Heart left ventricle (tissue), 16 donors: ENCODE results near the gene PLA2G2D. TPM values are rescaled to one million over a fixed set of nuclear protein-coding genes. Genes with fewer than 3 reads are reported as not detected.

ENCODE experiments used
- ATAC-seq, 4 donors: fragments of 200-7000 bp; cut with Tn5 transposase; one replicate each; pipeline ENCODE4 v1.9.1; 2020 to 2022; ENCODE audit warnings: moderate library complexity in 4 of 4, mild to moderate bottlenecking in 3 of 4, moderate number of reproducible peaks in 1 of 4
- DNase-seq, 5 donors: peaks; one replicate each; pipeline ENCODE4 v3.0.0-alpha.2; 2020
- H3K27ac ChIP-seq, 12 donors: fragments of 200-600 bp; sonication (generic) in 4 of 12; one replicate each; pipeline versions ENCODE4 v1.5.0 to v1.8.0; 2016 to 2022; ENCODE audit warnings: mild to moderate bottlenecking in 2 of 12
- H3K27me3 ChIP-seq, 9 donors: fragments of 200-600 bp; sonication (generic) in 2 of 9; one replicate each; pipeline versions ENCODE4 v1.5.1 to v1.8.0; 2016 to 2022; ENCODE audit warnings: mild to moderate bottlenecking in 3 of 9
- H3K36me3 ChIP-seq, 9 donors: fragments of 200-600 bp; sonication (generic) in 2 of 9; one replicate each; pipeline versions ENCODE4 v1.5.0 to v1.8.0; 2018 to 2022; ENCODE audit warnings: mild to moderate bottlenecking in 2 of 9
- H3K4me1 ChIP-seq, 12 donors: fragments of 200-600 bp; sonication (generic) in 4 of 12; one replicate each; pipeline versions ENCODE4 v1.5.0 to v1.8.0; 2016 to 2022; ENCODE audit warnings: mild to moderate bottlenecking in 3 of 12
- H3K4me3 ChIP-seq, 12 donors: fragments of 200-600 bp; sonication (generic) in 4 of 12; one replicate each; pipeline versions ENCODE4 v1.5.0 to v1.8.0; 2017 to 2022; ENCODE audit warnings: mild to moderate bottlenecking in 9 of 12, moderate library complexity in 4 of 12
- H3K9me3 ChIP-seq, 12 donors: fragments of 200-600 bp; sonication (generic) in 4 of 12; one replicate each; pipeline versions ENCODE4 v1.5.0 to v1.8.0; 2016 to 2022; ENCODE audit warnings: mild to moderate bottlenecking in 1 of 12
- POLR2A ChIP-seq, 2 donors: fragments of 450-650 bp; IDR thresholded peaks; one replicate each; pipeline ENCODE4 v1.6.1; 2017; ENCODE audit warnings: antibody characterized with exemption in 2 of 2, mild to moderate bottlenecking in 2 of 2, moderate library complexity in 2 of 2
- WGBS, 4 donors: extraction: QIAGEN DNeasy Blood & Tissue Kit in 2 of 4; methylation state at CpG; one replicate each; pipeline versions ENCODE4 v1.1.5 to v1.1.7; 2013 to 2018; 5-methylcytosine and 5-hydroxymethylcytosine counted together
- intact Hi-C, 10 donors: fragments of 100-400 bp; cut with DNase I; formaldehyde crosslinking; loops; one replicate each; pipeline versions ENCODE4 v1.11.1 to v1.14.2; 2022
- polyA plus RNA-seq, 2 donors: library from polyadenylated mRNA; stranded (reverse); fragments of 200-250 nt; gene quantifications; one replicate each; pipeline ENCODE4 v1.2.3, GENCODE V29; 2013
- total RNA-seq, 9 donors: library from RNA; depleted of rRNA in 2 of 9; stranded (reverse); fragments of >200 nt in 2 of 9; fragmentation: NEBNext Ultra II Directional in 3 of 9; extraction: Animal tissue kit (Norgen Biotek cat#: 25700) in 3 of 9; gene quantifications; one replicate each; pipeline versions ENCODE4 v1.1.0 to v1.2.4, GENCODE V29; 2016 to 2023
- TF ChIP-seq, protein P1 (sequence below), 12 donors: fragments of 200-600 bp; sonication (generic) in 4 of 12; IDR thresholded peaks; one replicate each; pipeline versions ENCODE4 v1.5.0 to v1.8.0; 2018 to 2022; ENCODE audit warnings: antibody characterized with exemption in 12 of 12, mild to moderate bottlenecking in 5 of 12
- donor health status: ischemic (EF 13 %, LVEDD 7.1; RV severe dilation, severe dysfunction).
- donor health status: healthy with polysubstance abuse.
- donor health status: DM: no; HTN: yes; CAD: no.
- donor health status: DM: no; HTN: no; CAD: no.
- donor health status: ischemic (EF 25% LVEDD 6.9; RV normal size, moderate dysfunction).
- donor health status: ischemic (EF 25% LVEDD 5.7; RV mildly dilated, moderate dysfunction).
- donor health status: healthy.
- donor health status: DM: yes; HTN: yes; CAD: no.
- donor health status: ischemic (EF 35%, LVEDD 5.7; RV mildly dilated, moderate dysfunction).
- donor health status: nonischemic (EF 11% LVEDD 7.7; RV severe dilation, severe dysfunction).
- donor health status: DM: yes; HTN: yes; CAD: no.
- donor health status: PGD.
- donor health status: ischemic (EF 29% LVEDD 5.4; RV normal size, mild dysfunction).
- donor health status: nonischemic (EF 23%, LVEDD 6.1; RV moderate dilation, normal function).

PLA2G2D gene
- total and polyA plus RNA-seq, 11 donors, result 0.85 to 5.4 TPM; not detected in 9

- no peaks in the 10 kb centered on the region for H3K27me3 ChIP-seq
- no peaks in the 10 kb centered on the region for H3K9me3 ChIP-seq
- H3K4me1 ChIP-seq, result peaks cover 0 to 50% (median 22%) of the 10 kb centered on the region in 12 donors
- intact Hi-C loops, result loop anchor here in 2 of 10 donors (5.0 to 10.0 kb wide), 2 partner anchors 102 to 105 kb away; partner anchors contain the start of gene PLA2G2A (in 2 of the 2)
- WGBS, 4 donors, result 55 to 80% (median 63%) methylated on average over 8 of the region's 8 CpGs
- no peak for ATAC-seq
- peaks cover 0 to 28% (median 0%) of the 10 kb centered on the region in 9 donors for H3K36me3 ChIP-seq
- no peak for TF ChIP-seq POLR2A (IDR thresholded peaks at IDR 0.05)
- TF ChIP-seq, protein P1, sequence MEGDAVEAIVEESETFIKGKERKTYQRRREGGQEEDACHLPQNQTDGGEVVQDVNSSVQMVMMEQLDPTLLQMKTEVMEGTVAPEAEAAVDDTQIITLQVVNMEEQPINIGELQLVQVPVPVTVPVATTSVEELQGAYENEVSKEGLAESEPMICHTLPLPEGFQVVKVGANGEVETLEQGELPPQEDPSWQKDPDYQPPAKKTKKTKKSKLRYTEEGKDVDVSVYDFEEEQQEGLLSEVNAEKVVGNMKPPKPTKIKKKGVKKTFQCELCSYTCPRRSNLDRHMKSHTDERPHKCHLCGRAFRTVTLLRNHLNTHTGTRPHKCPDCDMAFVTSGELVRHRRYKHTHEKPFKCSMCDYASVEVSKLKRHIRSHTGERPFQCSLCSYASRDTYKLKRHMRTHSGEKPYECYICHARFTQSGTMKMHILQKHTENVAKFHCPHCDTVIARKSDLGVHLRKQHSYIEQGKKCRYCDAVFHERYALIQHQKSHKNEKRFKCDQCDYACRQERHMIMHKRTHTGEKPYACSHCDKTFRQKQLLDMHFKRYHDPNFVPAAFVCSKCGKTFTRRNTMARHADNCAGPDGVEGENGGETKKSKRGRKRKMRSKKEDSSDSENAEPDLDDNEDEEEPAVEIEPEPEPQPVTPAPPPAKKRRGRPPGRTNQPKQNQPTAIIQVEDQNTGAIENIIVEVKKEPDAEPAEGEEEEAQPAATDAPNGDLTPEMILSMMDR (IDR thresholded peaks at IDR 0.05), result no peak
- peak overlapping the region in 3 of 12 donors; percentile 30 to 59 (median 39) for H3K27ac ChIP-seq
- DNase-seq, result no peak
- H3K4me3 ChIP-seq, result no peak overlapping the region
Observed at GRCh38 chr1:20079661-20080305, 39.6 kb downstream of the PLA2G2D start.

GRCh38 chr1:20078711-20079110, 40.6 kb downstream of the PLA2G2D start:
- no peak for TF ChIP-seq POLR2A (IDR thresholded peaks at IDR 0.05)
- Histone ChIP-seq H3K27ac (no peak overlapping the region), H3K27me3 (no peaks in the 10 kb centered on the region), H3K4me3 (no peak overlapping the region), H3K4me1 (peaks cover 0 to 55% (median 23%) of the 10 kb centered on the region in 12 donors), H3K9me3 (no peaks in the 10 kb centered on the region), H3K36me3 (peaks cover 0 to 24% (median 0%) of the 10 kb centered on the region in 9 donors)
- DNase-seq (no peak), ATAC-seq (no peak)
- 85 to 92% (median 87%) methylated on average over 5 of the region's 5 CpGs for WGBS, 4 donors
- intact Hi-C loops, result loop anchor here in 1 of 10 donors (5.0 kb wide), 1 partner anchor 101 kb away; the partner anchor contains the start of gene PLA2G2A

DNA sequence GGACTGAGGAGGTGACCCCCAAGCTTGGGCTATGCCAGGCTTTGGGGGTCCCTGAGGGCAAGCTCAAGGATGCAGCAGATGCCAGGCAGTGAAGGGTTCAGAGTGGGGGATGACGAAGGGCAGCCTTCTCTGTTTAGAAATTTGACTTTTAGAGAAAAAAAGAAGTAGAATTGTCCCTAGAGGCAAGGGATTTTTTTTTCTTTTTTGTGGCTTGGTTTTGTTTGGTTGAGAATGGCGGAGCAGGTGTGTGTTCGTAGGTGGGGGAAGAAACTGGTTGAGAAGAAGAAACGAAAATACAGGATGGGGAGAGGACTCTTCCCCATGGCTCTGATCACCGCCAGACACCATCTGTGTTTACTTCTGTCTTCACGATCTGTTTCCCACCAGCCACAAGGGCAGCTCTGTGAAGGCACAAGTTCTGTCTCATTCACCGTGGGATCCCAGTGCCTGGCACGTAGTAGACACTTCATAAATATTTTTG, 41.1 kb downstream of the PLA2G2D start:
- intact Hi-C loops, result loop anchor here in 1 of 10 donors (5.0 kb wide), 1 partner anchor 101 kb away; the partner anchor contains the start of gene PLA2G2A

DNA sequence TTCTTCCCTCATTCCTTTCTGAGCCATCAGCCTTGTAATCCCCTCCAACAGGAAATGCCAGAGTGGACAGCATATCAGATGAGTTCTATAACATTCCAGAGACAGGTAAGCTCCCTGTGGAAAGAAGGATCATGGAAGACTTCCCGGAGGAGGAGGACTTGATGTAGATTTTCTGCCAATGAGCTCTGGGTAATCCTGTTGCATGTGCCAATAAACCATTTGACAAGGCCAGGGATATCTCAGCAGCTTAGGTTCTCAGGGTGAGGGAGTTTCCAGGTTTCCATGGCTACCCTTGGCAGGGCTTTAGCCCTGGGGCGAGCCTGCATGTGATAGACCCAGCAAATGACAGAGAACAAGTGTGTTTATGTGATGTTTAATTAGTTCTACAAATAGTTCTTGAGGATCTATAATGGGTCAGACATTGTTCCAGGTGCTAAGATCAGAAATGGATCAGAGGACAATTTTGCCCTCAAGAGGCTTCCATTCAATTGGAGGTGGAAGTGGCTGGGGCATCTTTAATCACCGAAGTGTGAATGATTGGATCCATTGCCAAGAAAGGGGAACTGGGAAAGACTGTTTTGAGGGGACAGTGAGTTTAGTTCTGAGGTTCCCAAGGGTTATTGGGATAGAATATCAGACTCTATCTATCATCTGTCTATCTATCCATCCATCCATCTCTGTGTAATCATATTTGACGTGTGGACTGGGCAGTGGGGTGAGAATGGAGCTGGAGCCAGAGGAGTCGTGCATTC, 42.5 kb downstream of the PLA2G2D start:
- Histone ChIP-seq H3K36me3 (peaks cover 0 to 26% (median 0%) of the 10 kb centered on the region in 9 donors), H3K27me3 (no peaks in the 10 kb centered on the region), H3K9me3 (no peaks in the 10 kb centered on the region), H3K4me1 (peaks cover 0 to 60% (median 27%) of the 10 kb centered on the region in 12 donors), H3K4me3 (no peak overlapping the region), H3K27ac (no peak overlapping the region)
- ATAC-seq (no peak), DNase-seq (no peak)
- TF ChIP-seq, protein P1 (IDR thresholded peaks at IDR 0.05), result no peak
- TF ChIP-seq POLR2A (IDR thresholded peaks at IDR 0.05), result no peak
- intact Hi-C loops, result loop anchor here in 1 of 10 donors (5.0 kb wide), 1 partner anchor 100 kb away; the partner anchor contains the start of gene PLA2G2A
- 82 to 89% (median 87%) methylated on average over 5 of the region's 5 CpGs for WGBS, 4 donors

More for the DNA sequence above, 41.1 kb downstream of the PLA2G2D start:
- Histone ChIP-seq H3K4me3 (no peak overlapping the region), H3K9me3 (no peaks in the 10 kb centered on the region), H3K27ac (peak overlapping the region in 1 of 12 donors; percentile 1), H3K27me3 (no peaks in the 10 kb centered on the region), H3K36me3 (peaks cover 0 to 24% (median 0%) of the 10 kb centered on the region in 9 donors), H3K4me1 (peaks cover 0 to 58% (median 25%) of the 10 kb centered on the region in 12 donors)
- no peak for DNase-seq
- TF ChIP-seq POLR2A (IDR thresholded peaks at IDR 0.05), result no peak
- TF ChIP-seq, protein P1 (IDR thresholded peaks at IDR 0.05), result no peak
- WGBS, 4 donors, result 79 to 87% (median 82%) methylated on average over 8 of the region's 8 CpGs
- ATAC-seq, result no peak
